Hematopoietic multipotent progenitor cell (in vitro differentiated cells): Measurements from ENCODE around the gene GAA. TPM values are rescaled to one million over a fixed set of nuclear protein-coding genes. Genes with fewer than 3 reads are reported as not detected.
A peak's percentile ranks its signal among the peaks of the same experiment; 100 is the strongest.
"Not testable (repeated sequence)": the region's sequence is repeated elsewhere in the genome, so short reads cannot be mapped to it uniquely, and the experiment has no call there.

Experiments
- DNase-seq, 3 donors: peaks; one replicate each; pipeline ENCODE4 v3.0.0-alpha.2; 2011 to 2015; ENCODE audit warnings: low read depth in 2 of 3, low spot score in 2 of 3
- total RNA-seq: library from RNA; depleted of rRNA; stranded (reverse); fragments of >200 nt; gene quantifications from one replicate; pipeline ENCODE4 v1.2.3, GENCODE V29; 2012

Gene GAA
- total RNA-seq, 1 donor = 46.6 TPM

- no peak for DNase-seq
Observed at GRCh38 chr17:80138856-80139426, 37.6 kb downstream of the GAA start.

- no peak for DNase-seq
Observed at GRCh38 chr17:80141463-80142165, 40.2 kb downstream of the GAA start.

DNA sequence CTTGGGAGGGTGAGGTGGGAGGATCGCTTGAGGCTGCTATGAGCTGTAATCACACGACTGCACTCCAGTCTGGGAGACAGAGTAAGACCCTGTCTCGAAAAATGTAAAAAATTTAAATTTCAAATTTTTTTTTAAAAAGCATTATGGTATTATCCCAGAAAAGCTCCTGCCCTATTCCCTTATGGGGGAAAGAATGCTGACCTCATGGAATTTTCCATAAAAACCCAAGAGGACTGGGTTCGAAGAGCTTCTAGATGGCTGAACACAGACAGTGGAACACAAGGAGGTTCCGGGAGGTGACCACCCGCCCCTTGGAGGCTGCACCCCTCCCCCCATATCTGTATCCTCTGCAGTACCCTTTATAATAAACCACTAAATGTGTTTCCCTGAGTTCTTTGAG is 41.5 kb downstream of the GAA start:
- no peak for DNase-seq

DNA sequence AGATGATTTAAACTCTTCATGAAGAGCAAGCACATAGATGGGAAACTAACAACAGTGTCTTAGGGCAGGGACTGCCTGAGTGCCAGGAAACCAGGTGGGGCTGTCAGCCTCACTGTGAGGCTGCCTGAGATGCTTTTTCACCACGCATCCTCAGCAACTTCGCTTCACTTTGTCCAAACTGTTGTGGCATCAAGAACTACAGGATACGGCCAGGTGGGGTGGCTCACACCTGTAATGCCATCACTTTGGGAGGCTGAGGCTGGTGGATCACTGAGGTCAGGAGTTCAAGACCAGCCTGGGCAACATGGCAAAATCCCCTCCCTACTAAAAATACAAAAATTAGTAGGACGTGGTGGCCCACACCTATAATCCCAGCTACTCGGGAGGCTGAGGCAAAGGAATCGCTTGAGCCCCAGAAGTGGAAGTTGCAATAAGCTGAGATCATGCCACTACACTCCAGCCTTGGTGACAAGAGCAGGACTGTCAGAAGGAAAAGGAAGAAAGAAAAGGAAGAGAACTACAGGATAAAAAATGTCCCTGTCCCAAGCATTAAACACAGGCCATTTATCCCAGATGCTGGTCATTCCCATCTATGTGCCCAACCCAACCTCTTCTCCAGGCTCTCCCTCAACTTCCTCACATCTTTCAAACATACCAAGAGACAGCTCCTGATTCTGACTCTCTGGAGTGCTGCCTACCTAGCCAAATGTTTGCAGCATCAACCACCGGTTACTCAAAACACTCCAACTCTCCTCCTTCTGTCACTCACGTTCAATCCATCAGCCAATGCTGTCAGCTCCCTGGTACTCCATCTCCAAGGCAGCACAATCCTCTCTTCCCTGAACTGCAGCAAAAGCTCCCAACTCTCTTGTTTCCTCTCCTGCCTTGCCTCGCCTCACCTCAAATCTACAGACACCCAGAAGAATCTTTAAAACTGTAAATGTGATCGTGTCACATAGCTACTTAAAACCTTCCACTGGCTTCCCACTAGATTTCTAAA is 44.0 kb downstream of the GAA start:
- no peak for DNase-seq

DNA sequence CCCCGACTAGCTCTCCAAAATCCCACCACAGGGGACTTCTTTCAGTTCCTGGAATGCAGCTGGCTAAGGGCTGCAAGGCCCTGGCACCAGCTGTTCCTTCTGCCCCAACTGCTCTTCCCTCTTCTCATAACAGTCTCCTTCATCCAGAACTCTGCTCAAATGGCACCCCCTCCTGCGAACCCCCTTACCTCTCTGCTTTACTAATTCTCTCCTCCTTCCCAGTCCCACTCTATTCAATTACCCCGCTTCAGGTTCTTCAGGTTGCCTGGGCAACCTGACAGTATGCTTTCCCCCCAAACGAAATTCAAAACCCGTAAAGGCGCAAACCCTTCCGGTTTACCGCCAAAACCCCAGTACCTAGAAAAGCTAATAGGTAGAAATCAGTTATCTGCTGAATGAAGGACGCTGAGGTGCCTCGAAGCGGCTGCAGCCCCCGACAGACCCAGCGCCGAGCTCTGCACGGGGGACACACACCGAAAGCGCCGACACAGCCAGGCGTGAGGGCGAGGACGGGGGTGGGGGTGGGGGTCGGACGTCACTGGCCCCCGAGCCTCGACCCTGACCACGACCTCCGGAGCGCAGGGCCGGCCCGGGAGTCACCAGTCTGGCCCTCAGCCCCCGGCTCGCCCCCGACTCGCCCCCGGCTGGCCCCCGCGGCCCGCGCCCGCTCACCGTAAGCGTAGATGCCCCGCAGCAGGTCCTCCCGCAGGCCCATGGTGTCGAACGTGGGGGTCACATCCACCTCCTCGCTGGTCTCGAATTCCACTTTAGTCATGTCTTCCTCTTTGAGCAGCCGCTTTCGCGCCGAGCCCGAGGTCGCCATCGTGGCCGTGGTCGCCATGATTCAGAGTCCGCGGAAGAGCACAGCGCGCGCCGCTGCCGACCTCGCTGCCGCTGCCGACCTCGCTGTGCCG is 45.0 kb downstream of the GAA start:
- DNase-seq = peak; percentile 10 to 37 (median 23)

- peak; percentile 98 to 99 (median 99) for DNase-seq
Observed at GRCh38 chr17:80147035-80147822, 45.8 kb downstream of the GAA start, which contains the start of gene EIF4A3. TSS of gene EIF4A3 (minus strand) at chr17:80147128. CDS start at chr17:80146961, 167 bp downstream.

GRCh38 chr17:80151333-80151732 is 50.0 kb downstream of the GAA start:
- DNase-seq = no peak

GRCh38 chr17:80152081-80152702 is 50.8 kb downstream of the GAA start:
- no peak for DNase-seq

DNA sequence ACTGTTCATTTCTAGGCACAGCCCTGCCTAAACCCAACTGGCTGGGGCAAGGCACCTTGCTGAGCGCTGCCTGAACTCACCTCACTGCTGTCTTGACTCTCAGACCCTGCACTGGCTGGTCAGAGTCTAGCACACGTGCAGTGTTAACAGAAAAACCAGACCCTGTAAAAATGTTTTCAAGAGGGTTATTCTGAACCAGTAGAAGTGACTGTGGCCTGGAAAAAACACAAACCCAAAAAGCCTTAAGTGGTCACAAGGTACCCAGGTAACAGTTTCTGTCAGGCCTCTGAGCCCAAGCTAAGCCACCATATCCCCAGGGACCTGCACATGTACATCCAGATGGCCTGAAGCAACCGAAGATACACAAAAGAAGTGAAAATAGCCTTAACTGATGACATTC is 51.6 kb downstream of the GAA start:
- no peak for DNase-seq

GRCh38 chr17:80154166-80154565 is 52.8 kb downstream of the GAA start:
- DNase-seq = no peak

DNA sequence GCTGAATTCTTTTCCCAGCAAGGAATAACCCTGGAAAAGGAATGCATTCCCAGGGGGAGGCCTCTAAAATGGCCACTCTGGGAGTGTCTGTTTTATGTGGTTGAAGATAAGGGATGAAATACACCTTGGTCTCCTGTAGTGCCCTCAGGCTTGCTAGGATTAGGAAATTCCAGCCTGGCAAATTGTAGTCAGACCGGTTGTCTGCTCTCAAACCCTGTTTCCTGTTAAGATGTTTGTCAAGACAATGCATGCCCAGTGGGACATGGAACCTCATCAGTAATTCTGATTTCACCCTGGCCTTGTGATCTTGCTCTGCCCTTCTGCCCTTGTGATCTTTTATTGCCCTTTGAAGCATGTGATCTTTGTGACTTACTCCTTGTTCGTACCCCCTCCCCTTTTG is 54.2 kb downstream of the GAA start:
- not testable (repeated sequence) for DNase-seq

- DNase-seq = no peak
Observed at GRCh38 chr17:80158846-80159245, 57.5 kb downstream of the GAA start.

- DNase-seq = peak in 2 of 3 donors; percentile 33 to 45
Observed at GRCh38 chr17:80160536-80160935, 59.2 kb downstream of the GAA start.

- DNase-seq = peak in 2 of 3 donors; percentile 14 to 33
Observed at GRCh38 chr17:80163336-80163735, 62.0 kb downstream of the GAA start.

GRCh38 chr17:80164185-80164584 is 62.8 kb downstream of the GAA start:
- no peak for DNase-seq

DNA sequence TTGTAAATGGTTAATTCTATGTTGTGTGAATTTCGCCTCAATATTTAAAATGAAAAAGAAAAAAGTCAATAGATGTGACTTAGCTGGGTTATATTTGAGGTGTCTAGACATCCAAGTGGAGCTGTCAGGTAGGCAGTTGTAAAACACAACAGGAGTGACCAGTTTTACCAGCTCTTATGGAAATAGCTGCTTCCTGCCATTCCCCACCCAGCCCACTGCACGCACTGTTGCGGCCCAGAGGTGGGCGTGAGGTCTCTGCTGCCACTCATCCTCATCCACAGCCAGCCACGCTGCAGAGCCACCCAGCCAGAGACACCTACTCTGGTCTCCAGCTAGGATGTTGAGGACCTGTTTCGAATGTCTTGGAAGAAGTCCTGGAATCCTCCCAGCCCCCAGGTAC is 65.1 kb downstream of the GAA start:
- no peak for DNase-seq

- DNase-seq = no peak
Observed at GRCh38 chr17:80168371-80168770, 67.0 kb downstream of the GAA start.

GRCh38 chr17:80169107-80169506 is 67.7 kb downstream of the GAA start:
- no peak for DNase-seq
